ENCODE data around the gene PSMB4.
"Not testable (repeated sequence)": the region's sequence is repeated elsewhere in the genome, so short reads cannot be mapped to it uniquely, and the experiment has no call there.

The PSMB4 gene

GRCh38 chr1:151399324-151400171 is at the start of gene PSMB4:
Gene PSMB4 (plus strand): TSS chr1:151399573. CDS start chr1:151399588, 15 bp downstream.
- peak; percentile 88 for DNase-seq

- not testable (repeated sequence) for DNase-seq
These were observed 49.0 kb upstream of the PSMB4 start for GRCh38 chr1:151350323-151350722.

- DNase-seq, result no peak
These were observed 47.2 kb upstream of the PSMB4 start for GRCh38 chr1:151352021-151352718.

GRCh38 chr1:151356696-151357095 is 42.7 kb upstream of the PSMB4 start:
- DNase-seq, result no peak

GRCh38 chr1:151361883-151362282 is 37.5 kb upstream of the PSMB4 start:
- no peak for DNase-seq

- DNase-seq, result no peak
These were observed 36.8 kb upstream of the PSMB4 start for GRCh38 chr1:151362308-151363155.

GRCh38 chr1:151364996-151365395 is 34.4 kb upstream of the PSMB4 start:
- no peak for DNase-seq

GRCh38 chr1:151367658-151368392 is 31.5 kb upstream of the PSMB4 start:
- no peak for DNase-seq

- no peak for DNase-seq
These were observed 30.7 kb upstream of the PSMB4 start for GRCh38 chr1:151368393-151369301.

GRCh38 chr1:151369302-151369610 is 30.1 kb upstream of the PSMB4 start:
- no peak for DNase-seq

GRCh38 chr1:151369621-151370048 is 29.7 kb upstream of the PSMB4 start:
- DNase-seq, result no peak

GRCh38 chr1:151370211-151370911 is 29.0 kb upstream of the PSMB4 start:
- no peak for DNase-seq

- no peak for DNase-seq
These were observed 27.9 kb upstream of the PSMB4 start for GRCh38 chr1:151371370-151372057.

- DNase-seq, result no peak
These were observed 27.1 kb upstream of the PSMB4 start, which contains the start of gene SELENBP1 for GRCh38 chr1:151372058-151372934. Gene SELENBP1 (minus strand): TSS chr1:151372705. CDS start chr1:151372641, 64 bp downstream.

GRCh38 chr1:151373196-151373595 is 26.2 kb upstream of the PSMB4 start:
- no peak for DNase-seq

- no peak for DNase-seq
These were observed 22.1 kb upstream of the PSMB4 start for GRCh38 chr1:151377150-151377884.

- DNase-seq, result no peak
These were observed 14.8 kb upstream of the PSMB4 start for GRCh38 chr1:151384584-151384983.

- no peak for DNase-seq
These were observed 13.4 kb upstream of the PSMB4 start for GRCh38 chr1:151386002-151386401.
